Osteoblast (primary cell): ENCODE results near the gene JARID2. TPM values are rescaled to one million over a fixed set of nuclear protein-coding genes. Genes with fewer than 3 reads are reported as not detected.
A peak's percentile ranks its signal among the peaks of the same experiment; 100 is the strongest.
"Not testable (repeated sequence)": the region's sequence is repeated elsewhere in the genome, so short reads cannot be mapped to it uniquely, and the experiment has no call there.

Source experiments
- DNase-seq: peaks from one replicate; pipeline ENCODE4 v3.0.0; 2011; ENCODE audit warnings: low spot score, mixed read lengths; ENCODE audit not compliant: insufficient read length; ENCODE audit errors: missing footprints
- H2AFZ ChIP-seq: 2 replicates; pipeline ENCODE4 v1.6.0; 2011; ENCODE audit warnings: mild to moderate bottlenecking, low read length
- H3K27ac ChIP-seq: 2 replicates; pipeline ENCODE4 v1.5.1; 2011; ENCODE audit warnings: mild to moderate bottlenecking, low read depth, low read length, moderate library complexity
- H3K27me3 ChIP-seq: 2 replicates; pipeline ENCODE4 v1.6.0; 2012; ENCODE audit warnings: mild to moderate bottlenecking, control low read depth, inconsistent platforms, low read length, moderate library complexity; ENCODE audit not compliant: insufficient read depth
- H3K36me3 ChIP-seq: 2 replicates; pipeline ENCODE4 v1.5.1; 2011; ENCODE audit warnings: mild to moderate bottlenecking, low read length, control low read depth, moderate library complexity; ENCODE audit not compliant: insufficient read depth
- H3K4me1 ChIP-seq: 2 replicates; pipeline ENCODE4 v1.5.1; 2011; ENCODE audit warnings: mild to moderate bottlenecking, low read length, control low read depth, moderate library complexity; ENCODE audit not compliant: insufficient read depth
- H3K4me2 ChIP-seq: 2 replicates; pipeline ENCODE4 v1.6.0; 2011; ENCODE audit warnings: mild to moderate bottlenecking, low read length; ENCODE audit not compliant: insufficient read depth
- H3K4me3 ChIP-seq: fragments of 200-600 bp; sonication (generic); 3 replicates; pipeline ENCODE4 v1.5.1; 2012; ENCODE audit warnings: mild to moderate bottlenecking, low read length, inconsistent platforms; ENCODE audit not compliant: insufficient read depth
- H3K79me2 ChIP-seq: 2 replicates; pipeline ENCODE4 v1.6.0; 2012; ENCODE audit warnings: mild to moderate bottlenecking, low read length, control low read depth, inconsistent platforms; ENCODE audit not compliant: insufficient read depth
- H3K9me3 ChIP-seq: 2 replicates; pipeline ENCODE4 v1.5.1; 2011; ENCODE audit warnings: low read depth, low read length, control low read depth
- H4K20me1 ChIP-seq: 2 replicates; pipeline ENCODE4 v1.6.0; 2012; ENCODE audit warnings: mild to moderate bottlenecking, low read length, control low read depth; ENCODE audit not compliant: insufficient read depth
- total RNA-seq: library from RNA; depleted of rRNA; stranded (reverse); fragments of >200 nt; gene quantifications from 2 replicates; pipeline ENCODE4 v1.2.3, GENCODE V29; 2012
- TF ChIP-seq, protein P1 (sequence below): IDR thresholded peaks from 2 replicates; pipeline ENCODE4 v1.5.1; 2011; ENCODE audit warnings: mild to moderate bottlenecking, low read depth, low read length, moderate library complexity; ENCODE audit errors: extremely low read depth

The JARID2 gene
- total RNA-seq, 1 donor, result 10.5 TPM

DNA sequence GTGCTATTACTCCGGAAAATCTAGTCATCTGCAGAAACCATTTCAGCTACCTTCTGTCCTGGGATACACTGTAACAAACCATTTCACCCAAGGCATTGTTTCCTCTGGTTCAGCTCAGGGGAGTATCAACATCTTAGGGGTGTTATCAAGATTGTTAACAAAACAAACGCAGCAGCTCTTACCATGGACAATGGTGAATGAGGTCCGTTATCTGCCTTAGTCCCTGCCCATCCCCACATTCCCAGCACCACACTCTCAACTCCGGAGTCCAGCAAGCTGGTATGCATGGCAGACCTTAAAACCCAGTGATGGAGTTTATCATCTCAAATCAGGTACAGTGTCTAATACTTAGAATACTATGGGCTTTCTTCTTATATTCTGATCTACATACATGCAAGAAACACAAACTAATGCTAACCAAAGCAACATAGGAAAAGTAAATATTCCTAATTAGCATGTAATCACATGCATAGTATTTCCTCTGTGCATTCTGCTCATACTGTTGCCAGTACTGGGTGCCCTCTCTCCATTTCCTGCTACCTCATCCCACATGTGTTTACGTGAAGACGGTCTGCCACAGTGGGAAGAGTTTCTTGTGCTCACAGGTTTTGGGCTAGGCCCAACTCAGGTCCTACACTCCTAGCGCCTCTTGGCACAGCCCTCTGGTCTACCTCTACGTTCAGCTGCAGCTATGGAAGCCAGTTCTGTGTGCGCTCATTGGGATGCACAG is 293.1 kb downstream of the JARID2 start:
- Histone ChIP-seq H4K20me1 (peaks cover 4% of the 10 kb centered on the region), H3K27me3 (no peaks in the 10 kb centered on the region), H3K4me1 (no peaks in the 10 kb centered on the region), H3K9me3 (no peaks in the 10 kb centered on the region), H3K4me2 (no peak overlapping the region), H3K27ac (no peak overlapping the region), H3K4me3 (no peak overlapping the region), H3K36me3 (no peaks in the 10 kb centered on the region), H3K79me2 (no peaks in the 10 kb centered on the region), H2AFZ (no peak overlapping the region)
- TF ChIP-seq, protein P1, sequence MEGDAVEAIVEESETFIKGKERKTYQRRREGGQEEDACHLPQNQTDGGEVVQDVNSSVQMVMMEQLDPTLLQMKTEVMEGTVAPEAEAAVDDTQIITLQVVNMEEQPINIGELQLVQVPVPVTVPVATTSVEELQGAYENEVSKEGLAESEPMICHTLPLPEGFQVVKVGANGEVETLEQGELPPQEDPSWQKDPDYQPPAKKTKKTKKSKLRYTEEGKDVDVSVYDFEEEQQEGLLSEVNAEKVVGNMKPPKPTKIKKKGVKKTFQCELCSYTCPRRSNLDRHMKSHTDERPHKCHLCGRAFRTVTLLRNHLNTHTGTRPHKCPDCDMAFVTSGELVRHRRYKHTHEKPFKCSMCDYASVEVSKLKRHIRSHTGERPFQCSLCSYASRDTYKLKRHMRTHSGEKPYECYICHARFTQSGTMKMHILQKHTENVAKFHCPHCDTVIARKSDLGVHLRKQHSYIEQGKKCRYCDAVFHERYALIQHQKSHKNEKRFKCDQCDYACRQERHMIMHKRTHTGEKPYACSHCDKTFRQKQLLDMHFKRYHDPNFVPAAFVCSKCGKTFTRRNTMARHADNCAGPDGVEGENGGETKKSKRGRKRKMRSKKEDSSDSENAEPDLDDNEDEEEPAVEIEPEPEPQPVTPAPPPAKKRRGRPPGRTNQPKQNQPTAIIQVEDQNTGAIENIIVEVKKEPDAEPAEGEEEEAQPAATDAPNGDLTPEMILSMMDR, result no peak
- no peak for DNase-seq

DNA sequence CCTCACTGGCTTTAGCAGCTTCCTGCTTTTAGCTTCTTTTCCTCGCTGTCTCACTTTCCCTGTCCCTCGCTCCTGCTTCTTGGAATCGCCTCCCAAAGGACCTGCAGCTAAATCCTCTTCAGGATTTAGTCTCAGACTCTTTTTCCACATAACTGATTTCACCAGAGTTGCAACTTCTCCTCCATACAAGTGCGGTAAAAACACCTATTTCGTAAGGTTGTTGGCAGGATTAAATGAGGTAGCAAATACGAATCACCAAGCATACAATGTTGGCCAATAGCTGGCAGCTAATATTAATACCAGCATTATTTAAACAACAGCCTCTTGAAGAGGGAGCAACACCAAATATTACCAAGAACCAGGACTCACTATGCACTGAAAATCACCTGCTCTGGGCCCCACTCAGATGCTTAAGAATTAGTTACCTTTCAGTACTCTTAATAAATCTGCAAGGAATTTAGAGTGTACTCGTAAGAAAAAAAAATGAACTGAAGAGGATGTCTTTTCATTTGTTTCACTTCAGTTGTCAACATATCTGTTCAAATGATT is 293.9 kb downstream of the JARID2 start:
- no peaks in the 10 kb centered on the region for H3K4me1 ChIP-seq
- H3K4me3 ChIP-seq, result no peak overlapping the region
- H3K9me3 ChIP-seq, result no peaks in the 10 kb centered on the region
- H4K20me1 ChIP-seq, result peaks cover 7% of the 10 kb centered on the region
- H3K36me3 ChIP-seq, result no peaks in the 10 kb centered on the region
- no peaks in the 10 kb centered on the region for H3K79me2 ChIP-seq
- H3K4me2 ChIP-seq, result no peak overlapping the region
- no peaks in the 10 kb centered on the region for H3K27me3 ChIP-seq
- H2AFZ ChIP-seq, result no peak overlapping the region
- no peak overlapping the region for H3K27ac ChIP-seq
- TF ChIP-seq, protein P1, result no peak
- no peak for DNase-seq

DNA sequence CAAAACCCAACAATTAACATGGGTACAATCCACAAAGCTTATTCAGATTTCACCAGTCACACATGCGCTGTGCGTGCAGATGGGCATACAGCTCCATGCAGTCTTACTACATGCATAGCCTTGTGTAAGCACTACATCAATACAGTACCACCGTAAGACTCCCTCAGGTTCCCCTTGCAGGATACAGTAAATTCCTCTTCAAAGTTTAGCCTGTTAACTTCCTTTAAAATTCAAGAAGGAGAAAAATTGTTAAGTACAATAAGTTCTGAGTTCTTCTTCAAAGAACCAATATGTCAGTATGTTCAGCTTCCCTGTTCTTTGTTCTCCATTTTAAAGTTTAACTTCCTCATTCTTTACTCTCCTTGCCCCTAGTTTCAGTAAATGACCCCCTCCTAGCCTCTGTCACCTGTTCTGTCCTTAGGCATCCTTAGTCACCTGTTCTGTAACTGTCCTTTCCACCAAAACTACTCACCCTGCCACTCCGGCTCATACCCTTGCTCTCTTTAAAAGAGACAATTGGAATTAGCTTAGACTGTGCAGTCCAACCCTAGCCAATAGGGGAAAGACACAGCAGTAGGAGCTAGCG is 297.6 kb downstream of the JARID2 start:
- not testable (repeated sequence) for H4K20me1 ChIP-seq, DNase-seq, H3K27me3 ChIP-seq, H3K4me2 ChIP-seq, H3K4me3 ChIP-seq, H3K36me3 ChIP-seq, H3K4me1 ChIP-seq, H3K9me3 ChIP-seq, H3K79me2 ChIP-seq, H2AFZ ChIP-seq, H3K27ac ChIP-seq

DNA sequence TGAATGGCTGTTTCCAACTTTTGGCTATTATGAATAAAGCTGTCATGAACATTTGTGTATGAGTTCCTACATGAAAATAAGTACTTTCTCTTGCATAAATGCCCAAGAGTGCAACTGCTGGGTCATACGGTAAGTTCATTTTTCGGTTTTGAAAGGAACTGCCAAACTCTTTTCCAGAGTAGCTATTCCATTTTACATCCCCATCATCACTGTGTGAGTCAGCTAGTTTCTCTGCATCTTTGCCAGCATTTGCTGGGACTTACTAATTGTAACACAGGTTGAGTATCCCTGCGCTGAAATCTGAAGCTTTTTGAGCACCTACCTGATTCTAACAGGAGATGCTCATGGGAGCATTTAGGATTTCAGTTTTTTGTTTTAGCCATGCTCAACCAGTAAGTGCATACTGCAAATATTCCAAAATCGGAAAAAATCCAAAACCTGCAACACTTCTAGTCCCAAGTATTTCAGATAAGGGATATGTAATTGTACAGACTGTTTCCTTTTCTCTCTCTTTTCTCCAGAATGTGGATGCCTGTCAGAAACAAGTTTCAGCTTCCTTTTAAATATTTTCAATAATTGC is 298.5 kb downstream of the JARID2 start:
- Histone ChIP-seq H3K4me1 (no peaks in the 10 kb centered on the region), H3K9me3 (no peaks in the 10 kb centered on the region), H4K20me1 (peaks cover 7% of the 10 kb centered on the region), H3K36me3 (no peaks in the 10 kb centered on the region), H3K4me2 (no peak overlapping the region), H3K4me3 (no peak overlapping the region), H3K27ac (no peak overlapping the region), H3K27me3 (no peaks in the 10 kb centered on the region), H3K79me2 (no peaks in the 10 kb centered on the region), H2AFZ (no peak overlapping the region)
- peak; percentile 38 for DNase-seq
- TF ChIP-seq, protein P1, result no peak
